Right atrium auricular region (tissue), 2 donors: Measurements from ENCODE around the gene ZBP1. TPM values are rescaled to one million over a fixed set of nuclear protein-coding genes. Genes with fewer than 3 reads are reported as not detected.

ENCODE experiments used
- DNase-seq: peaks from one replicate; pipeline ENCODE4 v3.0.0-alpha.2; 2019; ENCODE audit warnings: low spot score
- H3K27ac ChIP-seq, 2 donors: fragments of 200-600 bp; sonication (generic); 1 replicate in 1 of 2; 2 replicates in 1 of 2; pipeline ENCODE4 v1.5.1; 2016 to 2019
- H3K27me3 ChIP-seq, 2 donors: fragments of 200-600 bp; sonication (generic); one replicate each; pipeline versions ENCODE4 v1.5.1 to v1.6.0; 2017 to 2019
- H3K36me3 ChIP-seq: fragments of 200-600 bp; sonication (generic); one replicate; pipeline ENCODE4 v1.5.1; 2016
- H3K4me1 ChIP-seq, 2 donors: fragments of 200-600 bp; sonication (generic); one replicate each; pipeline versions ENCODE4 v1.5.1 to v1.6.0; 2017 to 2019
- H3K4me3 ChIP-seq, 2 donors: fragments of 200-600 bp; sonication (generic); 1 replicate in 1 of 2; 2 replicates in 1 of 2; pipeline ENCODE4 v1.5.1; 2017 to 2019; ENCODE audit warnings: mild to moderate bottlenecking in 1 of 2, moderate library complexity in 1 of 2
- H3K9me3 ChIP-seq, 2 donors: fragments of 200-600 bp; sonication (generic); one replicate each; pipeline ENCODE4 v1.5.1; 2019
- CTCF ChIP-seq, 2 donors: fragments of 200-600 bp; sonication (generic); IDR thresholded peaks; one replicate each; pipeline ENCODE4 v1.5.1; 2019; ENCODE audit warnings: antibody characterized with exemption in 2 of 2
- total RNA-seq, 2 donors: library from RNA; depleted of rRNA; stranded (reverse); fragments of >200 nt; gene quantifications; one replicate each; pipeline ENCODE4 v1.1.0, GENCODE V29; 2016

The ZBP1 gene
- total RNA-seq, 2 donors from 2014 or later = not detected

GRCh38 chr20:57605045-57605444 is 15.2 kb downstream of the ZBP1 start:
- DNase-seq = no peak
- H3K27me3 ChIP-seq = no peaks in the 10 kb centered on the region
- no peak for TF ChIP-seq CTCF (IDR thresholded peaks at IDR 0.05)

GRCh38 chr20:57603120-57603519 is 17.1 kb downstream of the ZBP1 start:
- Histone ChIP-seq H3K36me3 (no peaks in the 10 kb centered on the region), H3K4me3 (no peak overlapping the region), H3K27ac (no peak overlapping the region), H3K9me3 (no peaks in the 10 kb centered on the region), H3K4me1 (no peaks in the 10 kb centered on the region), H3K27me3 (no peaks in the 10 kb centered on the region)
- no peak for DNase-seq
- no peak for TF ChIP-seq CTCF (IDR thresholded peaks at IDR 0.05)

More at GRCh38 chr20:57605045-57605444, 15.2 kb downstream of the ZBP1 start:
- Histone ChIP-seq H3K27ac (no peak overlapping the region), H3K4me1 (no peaks in the 10 kb centered on the region), H3K36me3 (no peaks in the 10 kb centered on the region), H3K9me3 (no peaks in the 10 kb centered on the region), H3K4me3 (no peak overlapping the region)

GRCh38 chr20:57601737-57602136 is 18.5 kb downstream of the ZBP1 start:
- no peak overlapping the region for H3K4me3 ChIP-seq
- H3K9me3 ChIP-seq = no peaks in the 10 kb centered on the region
- H3K36me3 ChIP-seq = no peaks in the 10 kb centered on the region
- no peaks in the 10 kb centered on the region for H3K27me3 ChIP-seq
- TF ChIP-seq CTCF (IDR thresholded peaks at IDR 0.05) = no peak
- DNase-seq = no peak
- no peak overlapping the region for H3K27ac ChIP-seq
- peaks cover 0 to 6% of the 10 kb centered on the region in 2 donors for H3K4me1 ChIP-seq

- no peaks in the 10 kb centered on the region for H3K36me3 ChIP-seq
- DNase-seq = no peak
- H3K27me3 ChIP-seq = no peaks in the 10 kb centered on the region
- H3K9me3 ChIP-seq = no peaks in the 10 kb centered on the region
- peaks cover 0 to 8% of the 10 kb centered on the region in 2 donors for H3K4me1 ChIP-seq
- TF ChIP-seq CTCF (IDR thresholded peaks at IDR 0.05) = no peak
- H3K27ac ChIP-seq = no peak overlapping the region
- no peak overlapping the region for H3K4me3 ChIP-seq
These were observed 19.0 kb downstream of the ZBP1 start for GRCh38 chr20:57601211-57601570.

- H3K27ac ChIP-seq = no peak overlapping the region
- TF ChIP-seq CTCF (IDR thresholded peaks at IDR 0.05) = no peak
- H3K9me3 ChIP-seq = no peaks in the 10 kb centered on the region
- no peaks in the 10 kb centered on the region for H3K27me3 ChIP-seq
- no peak overlapping the region for H3K4me3 ChIP-seq
- H3K4me1 ChIP-seq = peaks cover 0 to 8% of the 10 kb centered on the region in 2 donors
- H3K36me3 ChIP-seq = no peaks in the 10 kb centered on the region
- DNase-seq = no peak
These were observed 19.7 kb downstream of the ZBP1 start for GRCh38 chr20:57600320-57601210.
